K562 (cell line): ENCODE results near the gene TMEM129. TPM values are rescaled to one million over a fixed set of nuclear protein-coding genes. Genes with fewer than 3 reads are reported as not detected.

Source experiments
- BRCA1 ChIP-seq, 2 experiments: fragments of 450-650 bp in 1 of 2; sonication (generic) in 1 of 2; formaldehyde crosslinking in 1 of 2; IDR thresholded peaks; 2 replicates each; pipeline versions ENCODE4 v1.5.0 to v1.6.1; 2017 to 2020; ENCODE audit warnings: mild to moderate bottlenecking in 1 of 2, missing genetic modification reagents in 1 of 2
- MIER1 ChIP-seq: fragments of 450-650 bp; IDR thresholded peaks from 2 replicates; pipeline ENCODE4 v1.6.1; 2016; ENCODE audit warnings: antibody characterized with exemption, mild to moderate bottlenecking, low read depth
- NCOA1 ChIP-seq: fragments of 450-650 bp; IDR thresholded peaks from 2 replicates; pipeline ENCODE4 v1.6.1; 2016; ENCODE audit warnings: low read depth
- NR2C1 ChIP-seq, 2 experiments: fragments of 450-650 bp; IDR thresholded peaks; 2 replicates each; pipeline ENCODE4 v1.6.1; 2017; ENCODE audit warnings: mild to moderate bottlenecking in 2 of 2, antibody characterized with exemption in 1 of 2, inconsistent platforms in 1 of 2, missing compliant biosample characterization in 1 of 2, missing genetic modification characterization in 1 of 2
- NUFIP1 ChIP-seq: fragments of 450-650 bp; IDR thresholded peaks from 2 replicates; pipeline ENCODE4 v1.6.1; 2018; ENCODE audit not compliant: partially characterized antibody
- POLR3G ChIP-seq: IDR thresholded peaks from 2 replicates; pipeline ENCODE4 v1.6.1; 2011; ENCODE audit not compliant: insufficient read length, insufficient replicate concordance; ENCODE audit errors: extremely low read depth
- SRSF9 ChIP-seq: fragments of 200-400 bp; formaldehyde crosslinking; IDR thresholded peaks from 2 replicates; pipeline ENCODE4 v1.6.1; 2017; ENCODE audit warnings: low read depth, low read length, borderline replicate concordance
- ZFP1 ChIP-seq: fragments of 450-650 bp; formaldehyde crosslinking; IDR thresholded peaks from 2 replicates; pipeline ENCODE4 v1.4.0; 2020; ENCODE audit warnings: mild to moderate bottlenecking, mixed read lengths
- polyA plus RNA-seq, 8 experiments: library from polyadenylated mRNA; depleted of rRNA in 4 of 8; stranded (reverse) in 5 of 8; unstranded in 3 of 8; fragments of >200 nt; fragmentation: Nextera tagmentation in 2 of 8; fragmentation: Illumina TruSeq in 1 of 8; extraction: Ambion mirVana in 2 of 8; extraction: Trizol in 1 of 8; gene quantifications; 2 replicates each; pipeline versions ENCODE4 v1.2.1 to v1.2.3, GENCODE V29; 2011 to 2014; ENCODE audit warnings: inconsistent platforms in 1 of 8, missing spikeins in 1 of 8
- total RNA-seq, 7 experiments: library from RNA; depleted of rRNA in 6 of 7; stranded (reverse); fragments of >200 nt in 6 of 7; fragmentation: Illumina TruSeq in 2 of 7; extraction: Trizol in 2 of 7; gene quantifications; 2 replicates each; pipeline versions ENCODE4 v1.2.1 to v1.2.3, GENCODE V29; 2011 to 2021; ENCODE audit warnings: low replicate concordance in 1 of 7
- TF ChIP-seq, protein P1 (sequence below): sonication (generic); formaldehyde crosslinking; IDR thresholded peaks from 2 replicates; pipeline ENCODE4 v1.9.0; 2022; ENCODE audit warnings: mild to moderate bottlenecking, missing genetic modification reagents
- TF ChIP-seq, protein P2 (sequence below): sonication (generic); formaldehyde crosslinking; IDR thresholded peaks from 2 replicates; pipeline ENCODE4 v1.9.0; 2022; ENCODE audit warnings: mild to moderate bottlenecking, missing genetic modification reagents
- TF ChIP-seq, protein P3 (sequence below): fragments of 450-650 bp; IDR thresholded peaks from 2 replicates; pipeline ENCODE4 v1.6.1; 2016; ENCODE audit warnings: low read depth, mild to moderate bottlenecking, moderate library complexity
- TF ChIP-seq, protein P4 (sequence below), 2 experiments: fragments of 450-650 bp; conservative IDR thresholded peaks; 2 replicates each; pipeline ENCODE4 v1.6.1; 2017; ENCODE audit warnings: mild to moderate bottlenecking in 2 of 2, moderate library complexity in 2 of 2
- TF ChIP-seq, protein P5 (sequence below): fragments of 250-450 bp; sonication (Bioruptor Pico); IDR thresholded peaks from 2 replicates; pipeline ENCODE4 v1.8.0; 2021; ENCODE audit warnings: moderate library complexity, mild to moderate bottlenecking, inconsistent platforms
- TF ChIP-seq, protein P6 (sequence below): fragments of 250-450 bp; sonication (Bioruptor Pico); IDR thresholded peaks from 2 replicates; pipeline ENCODE4 v1.8.0; 2022; ENCODE audit warnings: inconsistent platforms

Gene TMEM129
- total and polyA plus RNA-seq, 9 of the 15 experiments (the other 6 are each of a cell fraction or from before 2014, with no cell fraction given) = 0.34 to 47.2 (median 18.8) TPM

DNA sequence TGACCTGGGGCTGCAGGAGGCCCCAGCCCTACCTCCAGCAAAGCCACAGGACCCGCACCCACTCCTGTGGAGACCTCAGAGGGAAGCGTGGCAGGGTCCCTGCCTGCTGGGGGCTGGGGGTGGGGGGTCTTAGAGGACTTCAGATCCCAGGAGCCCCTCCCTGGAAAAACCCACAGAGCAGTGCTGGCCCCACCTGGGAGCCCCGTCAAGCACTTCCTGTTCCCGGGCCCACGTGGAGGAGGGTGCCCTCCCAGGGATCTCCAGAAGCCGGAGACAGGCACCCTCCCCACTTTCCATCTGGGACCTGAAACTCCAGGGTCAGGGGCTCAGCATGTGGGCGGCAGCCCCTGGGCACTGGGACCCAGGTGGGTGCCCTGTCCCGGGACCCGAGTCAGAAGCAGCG, 32.2 kb upstream of the TMEM129 start (continued):
- TF ChIP-seq, protein P1, sequence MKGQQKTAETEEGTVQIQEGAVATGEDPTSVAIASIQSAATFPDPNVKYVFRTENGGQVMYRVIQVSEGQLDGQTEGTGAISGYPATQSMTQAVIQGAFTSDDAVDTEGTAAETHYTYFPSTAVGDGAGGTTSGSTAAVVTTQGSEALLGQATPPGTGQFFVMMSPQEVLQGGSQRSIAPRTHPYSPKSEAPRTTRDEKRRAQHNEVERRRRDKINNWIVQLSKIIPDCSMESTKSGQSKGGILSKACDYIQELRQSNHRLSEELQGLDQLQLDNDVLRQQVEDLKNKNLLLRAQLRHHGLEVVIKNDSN (CRISPR knock-in tag) = 0 out of 2 replicates have a peak, but pooled peaks have one; percentile 9
- TF ChIP-seq, protein P2, sequence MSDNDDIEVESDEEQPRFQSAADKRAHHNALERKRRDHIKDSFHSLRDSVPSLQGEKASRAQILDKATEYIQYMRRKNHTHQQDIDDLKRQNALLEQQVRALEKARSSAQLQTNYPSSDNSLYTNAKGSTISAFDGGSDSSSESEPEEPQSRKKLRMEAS (CRISPR knock-in tag) = peak; percentile 68
- TF ChIP-seq, protein P3, sequence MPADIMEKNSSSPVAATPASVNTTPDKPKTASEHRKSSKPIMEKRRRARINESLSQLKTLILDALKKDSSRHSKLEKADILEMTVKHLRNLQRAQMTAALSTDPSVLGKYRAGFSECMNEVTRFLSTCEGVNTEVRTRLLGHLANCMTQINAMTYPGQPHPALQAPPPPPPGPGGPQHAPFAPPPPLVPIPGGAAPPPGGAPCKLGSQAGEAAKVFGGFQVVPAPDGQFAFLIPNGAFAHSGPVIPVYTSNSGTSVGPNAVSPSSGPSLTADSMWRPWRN = no peak
- no peak for TF ChIP-seq NR2C1 (IDR thresholded peaks at IDR 0.05)
- no peak for TF ChIP-seq NR2C1 (tag; IDR thresholded peaks at IDR 0.05)
- no peak for TF ChIP-seq ZFP1 (CRISPR knock-in tag)
- TF ChIP-seq, protein P4, sequence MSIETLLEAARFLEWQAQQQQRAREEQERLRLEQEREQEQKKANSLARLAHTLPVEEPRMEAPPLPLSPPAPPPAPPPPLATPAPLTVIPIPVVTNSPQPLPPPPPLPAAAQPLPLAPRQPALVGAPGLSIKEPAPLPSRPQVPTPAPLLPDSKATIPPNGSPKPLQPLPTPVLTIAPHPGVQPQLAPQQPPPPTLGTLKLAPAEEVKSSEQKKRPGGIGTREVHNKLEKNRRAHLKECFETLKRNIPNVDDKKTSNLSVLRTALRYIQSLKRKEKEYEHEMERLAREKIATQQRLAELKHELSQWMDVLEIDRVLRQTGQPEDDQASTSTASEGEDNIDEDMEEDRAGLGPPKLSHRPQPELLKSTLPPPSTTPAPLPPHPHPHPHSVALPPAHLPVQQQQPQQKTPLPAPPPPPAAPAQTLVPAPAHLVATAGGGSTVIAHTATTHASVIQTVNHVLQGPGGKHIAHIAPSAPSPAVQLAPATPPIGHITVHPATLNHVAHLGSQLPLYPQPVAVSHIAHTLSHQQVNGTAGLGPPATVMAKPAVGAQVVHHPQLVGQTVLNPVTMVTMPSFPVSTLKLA (conservative IDR thresholded peaks at IDR 0.05) = no peak
- TF ChIP-seq, protein P5, sequence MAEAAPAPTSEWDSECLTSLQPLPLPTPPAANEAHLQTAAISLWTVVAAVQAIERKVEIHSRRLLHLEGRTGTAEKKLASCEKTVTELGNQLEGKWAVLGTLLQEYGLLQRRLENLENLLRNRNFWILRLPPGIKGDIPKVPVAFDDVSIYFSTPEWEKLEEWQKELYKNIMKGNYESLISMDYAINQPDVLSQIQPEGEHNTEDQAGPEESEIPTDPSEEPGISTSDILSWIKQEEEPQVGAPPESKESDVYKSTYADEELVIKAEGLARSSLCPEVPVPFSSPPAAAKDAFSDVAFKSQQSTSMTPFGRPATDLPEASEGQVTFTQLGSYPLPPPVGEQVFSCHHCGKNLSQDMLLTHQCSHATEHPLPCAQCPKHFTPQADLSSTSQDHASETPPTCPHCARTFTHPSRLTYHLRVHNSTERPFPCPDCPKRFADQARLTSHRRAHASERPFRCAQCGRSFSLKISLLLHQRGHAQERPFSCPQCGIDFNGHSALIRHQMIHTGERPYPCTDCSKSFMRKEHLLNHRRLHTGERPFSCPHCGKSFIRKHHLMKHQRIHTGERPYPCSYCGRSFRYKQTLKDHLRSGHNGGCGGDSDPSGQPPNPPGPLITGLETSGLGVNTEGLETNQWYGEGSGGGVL (CRISPR knock-in tag) = no peak
- TF ChIP-seq NUFIP1 = no peak
- no peak for TF ChIP-seq NCOA1
- TF ChIP-seq POLR3G = no peak
- TF ChIP-seq MIER1 = no peak
- TF ChIP-seq, protein P6, sequence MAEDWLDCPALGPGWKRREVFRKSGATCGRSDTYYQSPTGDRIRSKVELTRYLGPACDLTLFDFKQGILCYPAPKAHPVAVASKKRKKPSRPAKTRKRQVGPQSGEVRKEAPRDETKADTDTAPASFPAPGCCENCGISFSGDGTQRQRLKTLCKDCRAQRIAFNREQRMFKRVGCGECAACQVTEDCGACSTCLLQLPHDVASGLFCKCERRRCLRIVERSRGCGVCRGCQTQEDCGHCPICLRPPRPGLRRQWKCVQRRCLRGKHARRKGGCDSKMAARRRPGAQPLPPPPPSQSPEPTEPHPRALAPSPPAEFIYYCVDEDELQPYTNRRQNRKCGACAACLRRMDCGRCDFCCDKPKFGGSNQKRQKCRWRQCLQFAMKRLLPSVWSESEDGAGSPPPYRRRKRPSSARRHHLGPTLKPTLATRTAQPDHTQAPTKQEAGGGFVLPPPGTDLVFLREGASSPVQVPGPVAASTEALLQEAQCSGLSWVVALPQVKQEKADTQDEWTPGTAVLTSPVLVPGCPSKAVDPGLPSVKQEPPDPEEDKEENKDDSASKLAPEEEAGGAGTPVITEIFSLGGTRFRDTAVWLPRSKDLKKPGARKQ (CRISPR knock-in tag) = no peak
- no peak for TF ChIP-seq SRSF9
- no peak for TF ChIP-seq BRCA1 (IDR thresholded peaks at IDR 0.05)
- TF ChIP-seq BRCA1 (CRISPR knock-in tag; IDR thresholded peaks at IDR 0.05) = no peak
- TF ChIP-seq, all 486 proteins: peak for 6
